Endothelial cell of umbilical vein (primary cell): ENCODE results near the gene SFMBT2. TPM values are rescaled to one million over a fixed set of nuclear protein-coding genes. Genes with fewer than 3 reads are reported as not detected.

Experiments
- BruUV-seq: library from RNA; stranded (reverse); fragments of 400-500 nt; replicated peaks from 2 replicates; lab custom pipeline; 2021; lab: Mats Ljungman, UMichigan
- CTCF ChIA-PET: fragments of 300-600, 350-600 bp; sonication (Branson Sonifier 250); formaldehyde crosslinking; loops from one replicate; lab custom pipeline; 2021; ENCODE audit warnings: antibody characterized with exemption, inconsistent platforms; lab: Charles Lee
- POLR2A ChIA-PET: fragments of 300-600, 350-600 bp; sonication (Branson Sonifier 250); formaldehyde crosslinking; loops from one replicate; lab custom pipeline; 2021; ENCODE audit warnings: antibody characterized with exemption, inconsistent platforms; lab: Charles Lee
- DNase-seq: peaks from one replicate; pipeline ENCODE4 v3.0.0-alpha.2; 2011; ENCODE audit warnings: low read depth, low spot score
- FAIRE-seq: peaks from 2 replicates; lab custom pipeline; 2011; peaks lifted over from hg19 to GRCh38; lab: Jason Lieb, UNC
- H2AFZ ChIP-seq: 2 replicates; pipeline ENCODE4 v1.6.0; 2012; ENCODE audit warnings: low read depth, low read length, control low read depth, inconsistent platforms
- H3K27ac ChIP-seq: 2 replicates; pipeline ENCODE4 v1.5.1; 2011; ENCODE audit warnings: low read depth, mild to moderate bottlenecking, control low read depth, low read length, moderate library complexity; ENCODE audit not compliant: insufficient read depth
- H3K27me3 ChIP-seq, 2 experiments: 2 replicates each; pipeline versions ENCODE4 v1.6.0 to v1.6.1; 2011; ENCODE audit warnings: low read length in 2 of 2, mixed read lengths in 1 of 2; ENCODE audit not compliant: control insufficient read depth in 2 of 2, insufficient read depth in 2 of 2
- H3K36me3 ChIP-seq, 2 experiments: 2 replicates in 1 of 2; 3 replicates in 1 of 2; pipeline ENCODE4 v1.5.1; 2011; ENCODE audit warnings: low read length in 2 of 2, mild to moderate bottlenecking in 1 of 2, moderate library complexity in 1 of 2; ENCODE audit not compliant: control insufficient read depth in 2 of 2, insufficient read depth in 2 of 2; ENCODE audit errors: extremely low read depth in 1 of 2
- H3K4me1 ChIP-seq: 3 replicates; pipeline ENCODE4 v1.5.1; 2011; ENCODE audit warnings: mild to moderate bottlenecking, low read length; ENCODE audit not compliant: control insufficient read depth, insufficient read depth; ENCODE audit errors: extremely low read depth
- H3K4me2 ChIP-seq: 2 replicates; pipeline ENCODE4 v1.6.1; 2011; ENCODE audit warnings: low read length, control low read depth, mixed read lengths; ENCODE audit not compliant: insufficient read depth
- H3K4me3 ChIP-seq, 3 experiments: fragments of 200-600 bp in 1 of 3; sonication (generic), shearing (Covaris generic) in 1 of 3; replicated peaks in 1 of 3; 2 replicates each; pipeline ENCODE4 v1.5.1; 2011 to 2016; ENCODE audit warnings: control low read depth in 3 of 3, low read length in 3 of 3, mild to moderate bottlenecking in 2 of 3, inconsistent platforms in 1 of 3, low read depth in 1 of 3, moderate library complexity in 1 of 3; ENCODE audit not compliant: insufficient read depth in 1 of 3
- H3K79me2 ChIP-seq: 2 replicates; pipeline ENCODE4 v1.6.0; 2012; ENCODE audit warnings: low read length, inconsistent platforms; ENCODE audit not compliant: control insufficient read depth, insufficient read depth
- H3K9ac ChIP-seq: replicated peaks from 2 replicates; pipeline ENCODE3; 2011; ENCODE audit warnings: low read length, control low read depth; ENCODE audit not compliant: insufficient read depth; ENCODE audit errors: extremely low read depth
- H3K9me1 ChIP-seq: replicated peaks from 3 replicates; pipeline ENCODE4 v1.6.0; 2011; ENCODE audit warnings: mild to moderate bottlenecking, low read length; ENCODE audit not compliant: control insufficient read depth, insufficient read depth; ENCODE audit errors: extremely low read depth
- H3K9me3 ChIP-seq: replicated peaks from 2 replicates; pipeline ENCODE4 v1.5.1; 2012; ENCODE audit warnings: low read length, inconsistent platforms; ENCODE audit not compliant: control insufficient read depth, insufficient read depth
- H4K20me1 ChIP-seq: replicated peaks from 2 replicates; pipeline ENCODE3; 2011; ENCODE audit warnings: mild to moderate bottlenecking, low read length; ENCODE audit not compliant: control insufficient read depth, insufficient read depth; ENCODE audit errors: extremely low read depth
- CTCF ChIP-seq, 2 donors: IDR thresholded peaks; 1 replicate in 1 of 2; 2 replicates in 1 of 2; pipeline ENCODE4 v1.5.1; 2011; ENCODE audit warnings: low read length in 2 of 2, mild to moderate bottlenecking in 2 of 2, moderate library complexity in 2 of 2, control low read depth in 1 of 2, inconsistent platforms in 1 of 2, low read depth in 1 of 2; ENCODE audit not compliant: insufficient read depth in 1 of 2; ENCODE audit errors: extremely low read depth in 1 of 2
- EZH2 ChIP-seq: IDR thresholded peaks from 2 replicates; pipeline ENCODE4 v1.6.1; 2012; ENCODE audit warnings: borderline replicate concordance, low read depth, mild to moderate bottlenecking, moderate library complexity, low read length, inconsistent platforms; ENCODE audit not compliant: severe bottlenecking
- FOS ChIP-seq: IDR thresholded peaks from 2 replicates; pipeline ENCODE4 v1.6.1; 2011; ENCODE audit warnings: mild to moderate bottlenecking, low read length, moderate library complexity, borderline replicate concordance; ENCODE audit not compliant: insufficient read depth
- GATA2 ChIP-seq: IDR thresholded peaks from 2 replicates; pipeline ENCODE4 v1.7.0; 2011; ENCODE audit warnings: low read depth, mild to moderate bottlenecking, moderate library complexity, mixed read lengths, low read length; ENCODE audit not compliant: insufficient read length, insufficient read depth
- JUN ChIP-seq: IDR thresholded peaks from 2 replicates; pipeline ENCODE4 v1.6.1; 2011; ENCODE audit warnings: borderline replicate concordance, low read depth; ENCODE audit not compliant: insufficient read length, insufficient read depth
- MYC ChIP-seq: IDR thresholded peaks from one replicate; pipeline ENCODE4 v1.6.1; 2011; ENCODE audit warnings: mild to moderate bottlenecking, low read depth, low read length
- POLR2A ChIP-seq: IDR thresholded peaks from 2 replicates; pipeline ENCODE4 v1.6.1; 2012; ENCODE audit warnings: low read depth, mild to moderate bottlenecking, control low read depth, low read length
- POLR2AphosphoS5 ChIP-seq: IDR thresholded peaks from 2 replicates; pipeline ENCODE4 v1.6.1; 2012; ENCODE audit warnings: low read depth, mild to moderate bottlenecking, control low read depth, low read length, moderate library complexity; ENCODE audit not compliant: insufficient read depth
- dilution Hi-C: fragments of 300-500 bp; cut with MboI; formaldehyde crosslinking; loops from one replicate; pipeline ENCODE4 v1.15.0; 2019; ENCODE audit warnings: low sequenced_read_pairs; ENCODE audit not compliant: extremely low pct_ligation_motif_present
- intact Hi-C: fragments of 100-400 bp; cut with micrococcal nuclease; formaldehyde crosslinking; loops from one replicate; pipeline ENCODE4 v1.10.0; 2022
- polyA plus RNA-seq, 4 experiments: library from polyadenylated mRNA; depleted of rRNA in 3 of 4; stranded (reverse) in 3 of 4; unstranded in 1 of 4; fragments of >200 nt; gene quantifications; 2 replicates each; pipeline versions ENCODE4 v1.2.1 to v1.2.3, GENCODE V29; 2011 to 2012; ENCODE audit warnings: missing spikeins in 1 of 4
- total RNA-seq: library from RNA; stranded (reverse); gene quantifications from 2 replicates; pipeline ENCODE4 v1.2.3, GENCODE V29; 2021
- TF ChIP-seq, protein P1 (sequence below): IDR thresholded peaks from 2 replicates; pipeline ENCODE4 v1.6.1; 2011; ENCODE audit not compliant: insufficient read depth, insufficient read length

Gene SFMBT2
- total and polyA plus RNA-seq, 2 donors (not counting 3 experiments of a cell fraction or from before 2014, with no cell fraction given) = 0.14 to 0.64 TPM

DNA sequence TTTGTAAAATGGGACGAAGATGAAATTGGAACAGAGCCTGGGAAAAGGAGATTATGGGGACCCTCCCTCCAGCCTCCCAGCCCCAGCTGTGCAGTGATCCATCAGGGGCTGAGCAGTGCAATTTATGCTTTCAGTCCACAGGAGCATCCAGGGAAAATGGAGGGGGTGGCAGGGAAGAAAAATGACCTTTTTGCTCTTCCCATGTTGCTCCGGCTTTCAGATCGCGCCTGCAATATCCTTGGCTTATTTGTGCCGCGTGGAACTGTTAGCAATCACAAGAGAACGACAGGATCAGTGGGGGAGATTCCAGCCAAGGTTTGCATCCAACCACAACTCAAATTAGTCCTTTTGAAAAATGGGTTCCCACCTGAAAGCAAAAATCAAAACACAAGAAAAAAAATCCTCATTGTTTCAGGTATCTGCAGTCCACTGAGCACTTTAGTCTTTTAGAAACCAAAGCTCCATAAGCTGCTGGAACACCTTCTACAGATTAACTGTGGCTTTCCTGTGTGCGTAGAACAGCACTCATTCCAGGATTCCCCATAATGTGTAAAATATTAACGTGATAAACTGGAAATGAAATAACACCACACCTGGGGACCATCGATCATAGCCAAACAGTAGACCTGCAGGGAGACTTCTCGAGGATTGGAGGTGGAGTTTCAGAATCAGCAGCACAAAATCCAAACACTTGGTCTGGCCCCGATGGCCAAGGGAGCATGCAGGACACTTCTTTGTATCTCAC, 30.7 kb upstream of the SFMBT2 start:
- no peak overlapping the region for H2AFZ ChIP-seq
- no peaks in the 10 kb centered on the region for H3K79me2 ChIP-seq
- no peak overlapping the region for H3K4me3 ChIP-seq
- DNase-seq (no peak), FAIRE-seq (no peak)
- no peak overlapping the region for H3K4me2 ChIP-seq
- BruUV-seq = no TSS peak
- TF ChIP-seq EZH2 (no peak), JUN (no peak), FOS (no peak), CTCF (IDR thresholded peaks at IDR 0.05; ENCODE audit: extremely low read depth in 1 of 2, insufficient read depth in 1 of 2, low read depth in 1 of 2, low read length in 2 of 2) (no peak), POLR2AphosphoS5 (no peak), POLR2A (no peak), MYC (no peak), GATA2 (no peak)
- TF ChIP-seq, protein P1, sequence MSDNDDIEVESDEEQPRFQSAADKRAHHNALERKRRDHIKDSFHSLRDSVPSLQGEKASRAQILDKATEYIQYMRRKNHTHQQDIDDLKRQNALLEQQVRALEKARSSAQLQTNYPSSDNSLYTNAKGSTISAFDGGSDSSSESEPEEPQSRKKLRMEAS = no peak
- H3K36me3 ChIP-seq = no peaks in the 10 kb centered on the region
- no peaks in the 10 kb centered on the region for H3K9me1 ChIP-seq
- intact Hi-C loops (no loop called here), dilution Hi-C loops (no loop called here)
- H3K27me3 ChIP-seq = no peaks in the 10 kb centered on the region
- H3K9me3 ChIP-seq = no peaks in the 10 kb centered on the region
- H3K27ac ChIP-seq = no peak overlapping the region
- H4K20me1 ChIP-seq = no peaks in the 10 kb centered on the region
- CTCF ChIA-PET = no interaction called here
- H3K9ac ChIP-seq = no peak overlapping the region
- POLR2A ChIA-PET = no interaction called here
- H3K4me1 ChIP-seq = no peaks in the 10 kb centered on the region
